Measurements from ENCODE around the gene MFSD2A.

DNA sequence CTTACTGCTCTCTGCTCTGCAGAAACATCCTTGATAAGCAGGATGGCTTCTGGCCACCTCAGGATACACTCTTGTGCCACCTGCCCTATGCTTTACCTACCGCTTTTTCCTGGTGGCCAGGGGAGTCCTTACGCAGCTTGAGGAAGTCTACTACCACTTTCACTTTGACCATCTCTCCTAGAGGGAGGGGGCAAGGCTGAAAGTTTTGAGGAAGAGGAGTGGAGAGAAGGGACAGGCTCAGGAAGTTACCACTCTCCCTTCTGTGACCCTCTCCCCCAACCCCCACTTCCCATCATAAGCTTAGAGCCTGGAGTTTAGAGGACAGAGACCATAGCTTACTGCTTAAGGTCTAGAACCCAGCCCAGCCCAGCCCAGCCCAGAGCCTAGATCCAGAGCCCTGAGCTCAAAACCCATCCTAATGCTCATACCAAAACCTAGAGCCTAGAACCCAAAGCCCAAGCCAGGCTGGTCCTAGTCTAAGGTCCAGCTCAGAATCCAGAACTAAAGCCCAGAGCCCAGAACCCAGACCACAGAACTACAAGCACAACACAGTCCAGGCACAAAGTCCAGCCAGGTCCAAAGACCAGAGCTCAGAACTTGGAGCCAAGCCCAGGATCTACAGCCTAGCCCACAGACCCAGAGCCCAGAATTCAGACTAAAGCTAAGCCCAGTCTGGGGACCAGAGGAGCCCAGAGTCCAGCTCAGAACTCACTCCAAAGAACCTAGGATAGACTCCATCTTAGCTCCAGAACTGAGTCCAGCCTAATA is 18.0 kb upstream of the MFSD2A start:
- TF ChIP-seq PPARD (CRISPR knock-in tag; IDR thresholded peaks at IDR 0.05): no peak
- TF ChIP-seq, protein P1, sequence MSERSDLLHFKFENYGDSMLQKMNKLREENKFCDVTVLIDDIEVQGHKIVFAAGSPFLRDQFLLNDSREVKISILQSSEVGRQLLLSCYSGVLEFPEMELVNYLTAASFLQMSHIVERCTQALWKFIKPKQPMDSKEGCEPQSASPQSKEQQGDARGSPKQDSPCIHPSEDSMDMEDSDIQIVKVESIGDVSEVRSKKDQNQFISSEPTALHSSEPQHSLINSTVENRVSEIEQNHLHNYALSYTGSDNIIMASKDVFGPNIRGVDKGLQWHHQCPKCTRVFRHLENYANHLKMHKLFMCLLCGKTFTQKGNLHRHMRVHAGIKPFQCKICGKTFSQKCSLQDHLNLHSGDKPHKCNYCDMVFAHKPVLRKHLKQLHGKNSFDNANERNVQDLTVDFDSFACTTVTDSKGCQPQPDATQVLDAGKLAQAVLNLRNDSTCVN (CRISPR knock-in tag; IDR thresholded peaks at IDR 0.05): no peak
- TF ChIP-seq KLF6 (CRISPR knock-in tag; IDR thresholded peaks at IDR 0.05; ENCODE audit: borderline replicate concordance): no peak
- TF ChIP-seq SRSF7 (optimal IDR thresholded peaks at IDR 0.05; ENCODE audit: low read depth, low read length): no peak
- no peak for TF ChIP-seq NR2C2 (CRISPR knock-in tag; IDR thresholded peaks at IDR 0.05)
- TF ChIP-seq NR2C2 (tag; IDR thresholded peaks at IDR 0.05): no peak
- TF ChIP-seq, protein P2, sequence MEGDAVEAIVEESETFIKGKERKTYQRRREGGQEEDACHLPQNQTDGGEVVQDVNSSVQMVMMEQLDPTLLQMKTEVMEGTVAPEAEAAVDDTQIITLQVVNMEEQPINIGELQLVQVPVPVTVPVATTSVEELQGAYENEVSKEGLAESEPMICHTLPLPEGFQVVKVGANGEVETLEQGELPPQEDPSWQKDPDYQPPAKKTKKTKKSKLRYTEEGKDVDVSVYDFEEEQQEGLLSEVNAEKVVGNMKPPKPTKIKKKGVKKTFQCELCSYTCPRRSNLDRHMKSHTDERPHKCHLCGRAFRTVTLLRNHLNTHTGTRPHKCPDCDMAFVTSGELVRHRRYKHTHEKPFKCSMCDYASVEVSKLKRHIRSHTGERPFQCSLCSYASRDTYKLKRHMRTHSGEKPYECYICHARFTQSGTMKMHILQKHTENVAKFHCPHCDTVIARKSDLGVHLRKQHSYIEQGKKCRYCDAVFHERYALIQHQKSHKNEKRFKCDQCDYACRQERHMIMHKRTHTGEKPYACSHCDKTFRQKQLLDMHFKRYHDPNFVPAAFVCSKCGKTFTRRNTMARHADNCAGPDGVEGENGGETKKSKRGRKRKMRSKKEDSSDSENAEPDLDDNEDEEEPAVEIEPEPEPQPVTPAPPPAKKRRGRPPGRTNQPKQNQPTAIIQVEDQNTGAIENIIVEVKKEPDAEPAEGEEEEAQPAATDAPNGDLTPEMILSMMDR (IDR thresholded peaks at IDR 0.05 in 2 of 3, conservative IDR thresholded peaks at IDR 0.05 in 1 of 3; ENCODE audit: insufficient read depth in 2 of 3, low read depth in 1 of 3, low read length in 3 of 3): no peak
- TF ChIP-seq MYC (IDR thresholded peaks at IDR 0.05; ENCODE audit: low read depth, low read length): no peak
- TF ChIP-seq MYC (CRISPR knock-in tag; IDR thresholded peaks at IDR 0.05; ENCODE audit: borderline replicate concordance, low read depth): no peak
- no peak for TF ChIP-seq KLF16 (IDR thresholded peaks at IDR 0.05)
- TF ChIP-seq NFRKB (IDR thresholded peaks at IDR 0.05; ENCODE audit: low read depth): no peak
- no peak for TF ChIP-seq ZNF79 (CRISPR knock-in tag; IDR thresholded peaks at IDR 0.05; ENCODE audit: low read depth)
- no peak for TF ChIP-seq FOS (IDR thresholded peaks at IDR 0.05; ENCODE audit: extremely low read depth, insufficient read length)
- no peak for TF ChIP-seq ILF3 (IDR thresholded peaks at IDR 0.05; ENCODE audit: borderline replicate concordance)

Data from K562 (cell line).